Dermis microvascular lymphatic vessel endothelial cell (primary cell): ENCODE data around the gene TBX20. TPM values are rescaled to one million over a fixed set of nuclear protein-coding genes. Genes with fewer than 3 reads are reported as not detected.
"Not testable (repeated sequence)": the region's sequence is repeated elsewhere in the genome, so short reads cannot be mapped to it uniquely, and the experiment has no call there.

ENCODE experiments used
- DNase-seq, 2 donors: peaks; one replicate each; pipeline versions ENCODE4 v3.0.0 to v3.0.0-alpha.2; 2010; ENCODE audit warnings: low read depth in 2 of 2
- total RNA-seq: library from RNA; depleted of rRNA; stranded (reverse); fragments of >200 nt; gene quantifications from 2 replicates; pipeline ENCODE4 v1.2.1, GENCODE V29; 2014

The TBX20 gene
- total RNA-seq, 1 donor from 2014 or later = 0.13 TPM

DNA sequence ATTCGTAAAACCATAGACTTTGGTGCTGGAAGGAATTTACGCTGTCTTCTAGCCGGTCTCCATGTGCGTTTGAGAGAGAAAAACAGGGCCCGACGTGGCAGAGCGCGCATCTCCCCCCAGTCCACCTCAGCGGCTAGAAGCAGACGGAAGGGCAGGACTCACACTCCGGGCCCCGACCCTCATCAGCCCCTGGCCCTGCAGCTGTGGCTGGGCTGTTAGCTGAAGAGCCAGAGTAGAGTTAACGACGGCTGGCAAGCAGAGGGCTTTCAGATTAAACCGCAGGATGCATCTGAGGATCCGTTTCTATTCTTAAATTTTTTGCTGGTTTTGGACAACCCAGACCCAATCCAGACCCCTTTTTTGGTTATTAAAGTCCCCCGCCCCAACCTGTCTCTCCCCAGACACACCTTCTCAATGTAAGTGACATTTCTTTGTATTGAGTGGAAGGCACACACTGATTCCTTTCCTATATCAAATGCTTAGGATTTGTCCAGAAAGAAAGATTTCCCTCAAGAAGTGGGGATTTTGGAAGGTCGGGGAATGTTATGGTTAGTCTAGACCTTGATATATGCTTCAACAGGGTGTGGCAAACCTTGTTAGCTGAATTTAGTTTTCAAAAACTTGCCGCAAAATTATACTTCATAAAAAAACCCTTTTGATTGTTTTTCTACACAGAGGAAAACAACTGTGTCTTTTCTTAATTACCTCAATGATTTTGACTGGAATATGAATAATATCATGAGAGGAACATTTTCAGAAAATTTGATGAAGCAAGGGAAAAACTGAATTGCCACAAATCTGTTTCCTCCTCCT lies 1.7 kb upstream of the TBX20 start:
- no peak for DNase-seq

- no peak for DNase-seq
These were observed 869 bp upstream of the TBX20 start for GRCh38 chr7:35254496-35255442.

DNA sequence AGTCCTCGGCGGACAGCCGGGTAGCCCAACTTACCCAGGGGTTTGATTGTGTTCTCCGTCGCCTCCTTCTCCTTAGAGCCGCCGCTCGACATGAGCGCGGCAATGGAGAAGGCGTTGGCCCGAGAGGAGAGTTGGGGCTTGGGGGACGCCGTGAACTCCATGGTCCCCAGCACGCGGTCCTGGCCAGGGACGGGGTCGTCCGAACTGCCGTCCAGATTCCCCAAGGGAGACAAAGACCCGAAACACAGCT lies 515 bp downstream of the TBX20 start:
- no peak for DNase-seq

DNA sequence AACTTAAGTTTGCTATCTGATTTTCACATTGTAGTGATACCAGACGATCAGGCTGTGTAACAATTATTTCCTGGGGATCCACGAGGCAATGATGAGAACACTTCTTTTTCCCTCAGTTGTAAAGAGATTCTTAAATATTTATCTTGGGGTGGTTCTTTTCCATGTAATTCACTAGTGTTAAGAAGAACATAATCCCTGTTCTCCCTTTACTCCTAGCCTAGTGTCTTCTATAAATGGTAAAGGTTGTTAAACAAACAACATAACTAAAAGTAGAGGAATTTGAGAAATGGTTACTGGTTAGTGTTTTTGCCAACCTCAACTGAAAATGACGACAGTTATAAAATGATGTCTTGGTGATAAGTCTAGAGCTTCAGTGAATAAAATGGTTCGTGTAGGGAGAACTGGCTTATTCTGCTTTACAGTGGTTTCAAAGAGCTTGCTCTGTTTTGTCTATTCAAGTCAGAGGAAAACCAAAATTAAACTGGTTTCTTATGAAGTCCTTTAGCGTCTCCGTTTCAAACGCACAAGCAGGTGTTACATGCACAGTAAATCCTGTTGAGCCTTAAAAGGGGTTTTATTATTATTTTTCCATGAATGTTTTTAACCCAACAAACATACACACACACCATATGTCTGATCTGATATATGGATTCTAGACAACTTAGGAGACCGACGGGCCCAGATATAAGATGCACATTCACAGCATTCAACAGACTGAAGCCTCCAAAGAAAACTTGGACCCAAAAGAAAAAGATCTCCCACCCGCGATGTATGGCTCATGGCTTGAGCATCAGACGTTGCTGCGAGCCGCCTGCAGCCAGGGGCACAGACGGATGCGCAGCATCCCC lies 1.1 kb downstream of the TBX20 start:
- DNase-seq = no peak

- DNase-seq = no peak
These were observed 2.1 kb downstream of the TBX20 start for GRCh38 chr7:35251606-35252310.

GRCh38 chr7:35250941-35251340 lies 3.0 kb downstream of the TBX20 start:
- no peak for DNase-seq

- DNase-seq = no peak
These were observed 3.4 kb downstream of the TBX20 start for GRCh38 chr7:35250452-35250851.

GRCh38 chr7:35249537-35249907 lies 4.4 kb downstream of the TBX20 start:
- no peak for DNase-seq

DNA sequence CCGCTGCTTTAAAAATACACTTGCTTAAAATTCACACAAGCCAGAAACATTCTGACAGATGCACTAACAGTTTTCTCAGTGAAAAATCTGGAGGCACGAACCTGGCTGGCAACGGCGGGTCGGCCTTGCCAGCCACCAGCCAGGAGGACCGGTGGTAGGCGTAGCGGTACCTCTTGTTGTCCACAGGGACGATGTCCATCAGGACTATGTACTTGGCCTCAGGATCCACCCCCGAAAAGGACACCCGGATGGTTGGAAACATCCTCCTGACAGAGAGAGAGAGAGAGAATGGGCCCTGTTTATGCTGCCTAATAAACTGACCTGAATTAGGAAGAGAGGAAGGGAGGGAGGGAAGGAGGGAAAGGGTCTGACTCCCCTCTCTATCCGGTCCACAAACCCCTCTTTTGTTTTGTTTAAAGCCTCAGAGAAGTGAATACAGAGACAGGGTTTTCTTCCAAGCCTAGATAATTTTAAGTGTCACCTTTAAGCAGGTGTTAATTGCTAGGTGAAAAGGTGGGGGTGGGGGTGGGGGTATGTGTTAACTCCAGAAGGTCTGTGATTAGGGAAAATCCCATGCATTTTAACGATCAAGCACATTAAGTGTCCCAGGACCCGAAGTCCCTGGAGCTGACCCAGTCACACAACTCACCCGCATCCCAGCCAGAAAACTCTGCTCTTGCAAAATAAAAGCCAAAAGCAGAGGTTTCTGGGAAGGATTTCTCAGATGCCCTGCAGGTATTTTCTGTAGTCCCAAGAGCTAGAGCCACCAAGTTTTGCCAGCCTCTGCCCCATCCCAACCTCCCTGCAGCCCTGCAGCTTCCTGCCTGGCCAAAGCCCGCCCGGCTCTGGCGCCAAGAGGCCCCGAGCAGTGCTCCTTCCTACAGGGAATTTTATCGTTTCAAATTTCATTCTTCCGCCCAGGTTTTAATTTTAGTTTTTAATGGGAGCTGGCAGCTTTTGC lies 5.0 kb downstream of the TBX20 start:
- no peak for DNase-seq

DNA sequence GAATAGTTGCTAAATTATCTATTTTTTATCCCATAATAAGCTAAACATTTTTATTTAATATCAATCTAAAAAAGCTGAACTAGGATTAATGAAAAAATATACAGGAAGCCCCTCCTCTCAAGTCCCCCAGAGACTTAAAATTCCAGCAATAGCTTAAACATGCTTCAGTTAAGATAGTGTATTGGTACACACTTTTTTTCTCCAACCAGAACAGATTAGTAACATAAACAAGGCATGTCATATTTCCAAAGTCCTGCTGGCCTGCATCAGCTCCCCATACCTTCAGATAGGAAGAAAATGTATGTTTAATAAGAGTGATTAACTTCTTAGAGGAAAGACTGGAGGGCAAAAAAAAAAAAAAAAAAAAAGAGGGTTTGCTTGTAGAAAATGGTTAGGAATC lies 7.1 kb downstream of the TBX20 start:
- DNase-seq = no peak

DNA sequence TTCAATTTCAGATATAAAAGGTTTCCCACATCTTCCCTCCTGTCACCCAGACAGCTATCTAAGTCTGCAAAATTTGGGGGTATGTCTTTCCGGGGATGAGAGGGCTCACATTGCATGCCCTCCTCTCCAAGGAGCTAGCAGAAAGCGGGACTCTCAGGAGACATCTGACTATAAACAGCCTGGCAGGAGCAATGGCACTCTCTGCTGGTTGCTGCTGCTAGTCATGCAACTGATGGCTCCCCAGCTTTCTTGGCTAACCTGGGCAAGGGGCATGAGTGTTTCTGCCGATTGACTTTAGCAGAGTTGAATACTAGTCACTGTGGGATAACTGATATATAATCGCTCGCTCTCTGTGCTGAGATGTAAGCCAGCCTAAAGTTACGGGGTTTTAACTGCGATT lies 12.0 kb downstream of the TBX20 start:
- DNase-seq = no peak

DNA sequence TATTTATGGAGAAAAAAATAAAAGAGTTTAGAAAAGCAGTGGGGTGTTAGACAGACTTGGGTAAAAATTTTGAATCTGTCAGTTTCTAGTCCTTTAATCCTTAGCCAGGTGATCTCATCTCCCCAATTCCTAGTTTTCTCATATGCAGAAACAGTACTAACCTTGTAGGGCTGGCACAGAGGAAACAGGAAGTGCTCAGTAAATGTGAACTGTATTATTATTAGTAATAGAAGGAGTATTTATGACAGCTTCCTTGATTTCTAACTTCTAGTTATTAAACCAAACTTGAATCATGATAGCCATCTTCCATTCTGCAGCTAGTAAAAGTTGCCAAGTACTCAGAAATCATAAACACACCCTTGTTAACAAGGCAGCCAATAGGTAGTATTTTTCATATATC lies 12.5 kb downstream of the TBX20 start:
- DNase-seq = no peak

- not testable (repeated sequence) for DNase-seq
These were observed 12.9 kb downstream of the TBX20 start for GRCh38 chr7:35241008-35241407.

GRCh38 chr7:35238456-35238855 lies 15.4 kb downstream of the TBX20 start:
- not testable (repeated sequence) for DNase-seq

GRCh38 chr7:35232994-35233393 lies 20.9 kb downstream of the TBX20 start:
- DNase-seq = no peak

GRCh38 chr7:35231221-35231620 lies 22.7 kb downstream of the TBX20 start:
- DNase-seq = not testable (repeated sequence)

GRCh38 chr7:35229116-35229780 lies 24.7 kb downstream of the TBX20 start:
- not testable (repeated sequence) for DNase-seq

- DNase-seq = not testable (repeated sequence)
These were observed 25.3 kb downstream of the TBX20 start for GRCh38 chr7:35228496-35229051.

DNA sequence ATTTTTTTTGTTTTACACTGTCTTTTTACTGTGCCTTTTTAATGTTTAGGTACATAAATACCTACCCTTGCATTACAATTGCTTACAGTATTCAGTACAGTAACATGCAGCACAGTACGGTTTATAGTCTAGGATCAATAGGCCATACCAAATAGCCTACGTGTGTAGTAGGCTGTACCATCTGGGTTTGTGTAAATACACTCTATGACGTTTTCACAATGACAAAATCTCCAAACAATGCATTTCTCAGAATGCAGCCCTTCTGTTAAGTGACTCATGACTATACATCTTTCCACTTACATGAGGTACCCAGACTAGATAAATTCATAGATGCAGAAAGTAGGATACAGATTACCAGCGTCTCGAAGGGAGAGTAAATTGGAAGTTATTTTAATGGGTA lies 26.5 kb downstream of the TBX20 start:
- DNase-seq = not testable (repeated sequence)
